DOHH2 (cell line): ENCODE results near the gene TNFRSF13B.

Experiments used
- H3F3A ChIP-seq: fragments of 200-600 bp; sonication (generic), shearing (Covaris generic); 2 replicates; pipeline ENCODE4 v1.6.0; 2016; ENCODE audit warnings: antibody characterized with exemption, mild to moderate bottlenecking; ENCODE audit not compliant: control insufficient read depth, insufficient read depth
- H3K27ac ChIP-seq: fragments of 200-600 bp; sonication (generic); 2 replicates; pipeline ENCODE4 v1.5.1; 2014; ENCODE audit warnings: low read depth, mild to moderate bottlenecking, low read length, moderate library complexity
- H3K27me3 ChIP-seq: fragments of 200-600 bp; sonication (generic); 2 replicates; pipeline ENCODE4 v1.6.1; 2014; ENCODE audit warnings: mild to moderate bottlenecking, low read length, mixed read lengths; ENCODE audit not compliant: control insufficient read depth
- H3K36me3 ChIP-seq: fragments of 200-600 bp; sonication (generic); 2 replicates; pipeline ENCODE4 v1.6.1; 2014; ENCODE audit warnings: mild to moderate bottlenecking, low read length, moderate library complexity, mixed read lengths; ENCODE audit not compliant: control insufficient read depth
- H3K4me1 ChIP-seq: fragments of 200-600 bp; sonication (generic); 2 replicates; pipeline ENCODE4 v1.6.1; 2014; ENCODE audit warnings: mild to moderate bottlenecking, low read length, mixed read lengths; ENCODE audit not compliant: control insufficient read depth
- H3K4me2 ChIP-seq: fragments of 200-600 bp; sonication (generic); 2 replicates; pipeline ENCODE4 v1.6.0; 2014; ENCODE audit warnings: mild to moderate bottlenecking, low read length, moderate library complexity
- H3K4me3 ChIP-seq: fragments of 200-600 bp; sonication (generic); 2 replicates; pipeline ENCODE4 v1.5.1; 2014; ENCODE audit warnings: mild to moderate bottlenecking, low read length, mixed read lengths
- H3K79me2 ChIP-seq: fragments of 200-600 bp; sonication (generic); 2 replicates; pipeline ENCODE4 v1.6.1; 2014; ENCODE audit warnings: mild to moderate bottlenecking, low read length, mixed read lengths; ENCODE audit not compliant: control insufficient read depth
- H3K9me2 ChIP-seq: fragments of 200-600 bp; sonication (generic); replicated peaks from 2 replicates; pipeline ENCODE4 v1.6.1; 2014; ENCODE audit warnings: mild to moderate bottlenecking, low read length, mixed read lengths; ENCODE audit not compliant: control insufficient read depth
- H3K9me3 ChIP-seq: fragments of 200-600 bp; sonication (generic); 2 replicates; pipeline ENCODE4 v1.6.1; 2014; ENCODE audit warnings: antibody characterized with exemption, low read length, mixed read lengths; ENCODE audit not compliant: control insufficient read depth, insufficient read depth
- H4K20me1 ChIP-seq: fragments of 200-600 bp; sonication (generic); 2 replicates; pipeline ENCODE4 v1.6.0; 2014; ENCODE audit warnings: low read depth, mild to moderate bottlenecking, antibody characterized with exemption, low read length, moderate library complexity; ENCODE audit not compliant: control insufficient read depth, insufficient read depth
- CTCF ChIP-seq: fragments of 200-600 bp; sonication (generic); IDR thresholded peaks from one replicate; pipeline ENCODE4 v1.5.1; 2014; ENCODE audit warnings: antibody characterized with exemption, mild to moderate bottlenecking, low read depth, low read length; ENCODE audit not compliant: poor library complexity, severe bottlenecking
- EZH2phosphoT487 ChIP-seq: fragments of 200-600 bp; sonication (generic); IDR thresholded peaks from 2 replicates; pipeline ENCODE4 v1.6.1; 2017; ENCODE audit warnings: borderline replicate concordance, mild to moderate bottlenecking, antibody characterized with exemption, low read length, moderate library complexity, mixed read lengths

TNFRSF13B gene

DNA sequence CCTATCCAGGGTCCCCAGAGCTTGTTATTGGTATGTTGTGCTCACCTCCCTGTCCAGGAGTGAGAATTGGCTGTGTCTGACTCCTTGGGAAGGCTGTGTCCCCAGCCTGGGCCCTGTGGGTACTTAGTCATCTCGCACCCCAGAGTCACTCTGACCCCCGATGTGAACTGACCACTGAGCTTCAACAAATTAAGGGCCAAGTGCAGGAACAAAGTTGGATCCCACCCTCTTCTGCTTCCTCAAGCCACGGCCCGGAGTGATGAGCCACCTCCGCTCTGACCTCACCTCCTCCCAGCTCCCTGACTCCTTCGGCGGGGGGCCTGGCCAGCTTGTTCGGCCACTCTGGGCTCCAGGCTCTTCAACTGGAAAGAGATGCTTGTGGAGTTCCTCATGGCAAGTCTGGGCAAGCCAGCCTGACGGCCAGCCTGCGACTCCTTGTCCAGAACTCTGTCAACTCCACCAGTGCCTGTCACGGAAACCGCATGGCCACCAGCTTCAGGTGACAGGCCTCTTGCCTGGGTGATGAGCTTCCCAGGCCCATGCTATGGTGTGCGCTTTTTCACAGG lies 48.1 kb upstream of the TNFRSF13B start:
- Histone ChIP-seq H3K36me3 (no peaks in the 10 kb centered on the region), H3K4me3 (no peak overlapping the region), H3F3A (no peaks in the 10 kb centered on the region), H3K9me3 (no peaks in the 10 kb centered on the region), H4K20me1 (no peaks in the 10 kb centered on the region), H3K27ac (no peak overlapping the region), H3K9me2 (no peaks in the 10 kb centered on the region), H3K4me1 (peaks cover 4% of the 10 kb centered on the region; the same call in 1 of the 2 replicates), H3K27me3 (no peaks in the 10 kb centered on the region), H3K79me2 (no peaks in the 10 kb centered on the region), H3K4me2 (no peak overlapping the region)
- TF ChIP-seq CTCF (no peak), EZH2phosphoT487 (no peak)

- no peaks in the 10 kb centered on the region for H3F3A ChIP-seq
- no peaks in the 10 kb centered on the region for H3K27me3 ChIP-seq
- TF ChIP-seq EZH2phosphoT487 = no peak
- TF ChIP-seq CTCF = no peak
- peaks cover 4% of the 10 kb centered on the region; the same call in 1 of the 2 replicates for H3K4me1 ChIP-seq
- no peak overlapping the region for H3K27ac ChIP-seq
- H3K79me2 ChIP-seq = no peaks in the 10 kb centered on the region
- no peaks in the 10 kb centered on the region for H3K9me3 ChIP-seq
- H3K4me2 ChIP-seq = no peak overlapping the region
- H3K9me2 ChIP-seq = no peaks in the 10 kb centered on the region
- no peaks in the 10 kb centered on the region for H4K20me1 ChIP-seq
- no peak overlapping the region for H3K4me3 ChIP-seq
- H3K36me3 ChIP-seq = no peaks in the 10 kb centered on the region
Measured at GRCh38 chr17:17019430-17019762, 47.5 kb upstream of the TNFRSF13B start.

DNA sequence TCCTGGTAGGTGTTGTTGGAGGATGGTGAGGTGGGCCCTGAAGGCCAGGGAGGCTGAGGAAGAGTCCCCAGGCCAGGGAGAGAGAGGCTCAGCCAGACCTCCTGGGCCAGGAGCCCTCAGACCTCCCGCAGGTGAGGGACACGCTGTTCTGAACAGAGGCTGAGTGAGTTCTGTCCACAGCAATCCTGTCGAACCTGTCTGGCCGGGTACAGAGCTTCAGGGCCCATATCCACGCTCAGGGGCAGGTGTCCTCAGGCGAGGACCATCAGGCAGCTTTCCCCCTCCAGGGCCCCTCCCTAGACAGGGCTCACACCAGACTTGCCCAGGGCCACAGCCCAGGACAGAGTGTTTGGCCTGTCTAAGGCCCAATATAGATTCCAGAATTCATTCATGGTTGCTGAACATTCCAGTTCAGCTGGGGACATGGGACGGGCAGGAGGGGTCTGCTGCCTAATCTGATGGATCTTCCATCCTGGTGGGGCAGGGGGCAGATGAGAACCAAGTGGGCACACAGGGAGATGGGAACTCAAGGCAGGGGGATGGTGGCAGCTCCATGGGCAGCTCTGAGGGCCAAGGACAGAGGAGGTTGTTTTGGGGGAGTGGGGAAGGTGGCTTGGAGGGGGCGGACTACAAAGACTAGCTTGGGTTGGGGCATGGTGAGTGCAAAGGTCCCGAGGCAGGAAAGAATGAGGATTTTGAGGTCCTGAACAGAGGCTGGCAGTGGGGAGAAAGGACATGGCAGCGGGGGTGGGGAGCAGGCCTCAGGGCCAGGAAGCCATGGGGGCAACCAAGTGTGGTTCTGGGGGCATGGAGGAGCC lies 46.9 kb upstream of the TNFRSF13B start:
- Histone ChIP-seq H3F3A (no peaks in the 10 kb centered on the region), H3K4me1 (peaks cover 4% of the 10 kb centered on the region; the same call in 1 of the 2 replicates), H3K4me2 (no peak overlapping the region)

More for the DNA sequence above, 46.9 kb upstream of the TNFRSF13B start:
- H3K79me2 ChIP-seq = no peaks in the 10 kb centered on the region
- H4K20me1 ChIP-seq = no peaks in the 10 kb centered on the region
- H3K9me2 ChIP-seq = no peaks in the 10 kb centered on the region
- no peak for TF ChIP-seq EZH2phosphoT487
- no peak for TF ChIP-seq CTCF
- no peak overlapping the region for H3K4me3 ChIP-seq
- no peak overlapping the region for H3K27ac ChIP-seq
- no peaks in the 10 kb centered on the region for H3K27me3 ChIP-seq
- H3K36me3 ChIP-seq = no peaks in the 10 kb centered on the region
- H3K9me3 ChIP-seq = no peaks in the 10 kb centered on the region
